ENCODE data around the gene ECSCR. TPM values are rescaled to one million over a fixed set of nuclear protein-coding genes. Genes with fewer than 3 reads are reported as not detected.
"Not testable (repeated sequence)": the region's sequence is repeated elsewhere in the genome, so short reads cannot be mapped to it uniquely, and the experiment has no call there.

ECSCR gene
- total and polyA plus RNA-seq, 10 of the 15 experiments (the other 5 are each of a cell fraction or from before 2014, with no cell fraction given), result 0.15 to 0.83 (median 0.23) TPM; not detected in 3

- ChIA-PET SMC1A (ENCODE audit: uncharacterized antibody, unreplicated experiment) (interaction anchor here (0.7 to 3.1 kb wide), 17 partner anchors 9 to 215 kb away, joined by 3 to 25 read pairs (median 5); partner anchors contain the start of genes DNAJC18 and SMIM33), RAD21 (ENCODE audit: unreplicated experiment) (interaction anchor here (1.0 to 3.0 kb wide), 12 partner anchors 11 to 232 kb away, joined by 3 to 32 read pairs (median 7); partner anchors contain the start of gene DNAJC18), POLR2A (interaction anchor here (1.1 to 2.0 kb wide), 7 partner anchors 14 to 216 kb away, joined by 3 to 10 read pairs (median 4); partner anchors contain the start of genes DNAJC18 and ECSCR), CTCF (interaction anchor here (0.8 to 4.5 kb wide), 13 partner anchors 10 to 96 kb away, joined by 3 to 32 read pairs (median 5); partner anchors contain the start of gene DNAJC18)
- Histone ChIP-seq H3K4me1 (ENCODE audit: control insufficient read depth, insufficient read depth, low read length) (peaks cover 27% of the 10 kb centered on the region), H3K9ac (ENCODE audit: control insufficient read depth, insufficient read depth, low read length) (peak overlapping the region; percentile 81), H3K4me3 (peak overlapping the region; percentile 59), H3K27ac (ENCODE audit: control insufficient read depth, insufficient read depth) (peak overlapping the region; percentile 91), H2AFZ (ENCODE audit: control insufficient read depth, low read depth, low read length) (peak overlapping the region; percentile 83), H3K4me2 (ENCODE audit: control insufficient read depth, insufficient read depth) (peak overlapping the region; percentile 94)
- in situ Hi-C loops (cut with MboI); H3K36me3 ChIP-seq (ENCODE audit: control insufficient read depth in 2 of 2, insufficient read depth in 2 of 2, low read length in 1 of 2); H3K9me3 ChIP-seq (replicated peaks; ENCODE audit: control insufficient read depth, insufficient read depth, low read length); H4K20me1 ChIP-seq (ENCODE audit: control insufficient read depth, insufficient read depth); FAIRE-seq; H3K27me3 ChIP-seq (replicated peaks in 1 of 2; ENCODE audit: control insufficient read depth in 2 of 2, insufficient read depth in 2 of 2, low read length in 1 of 2); BruUV-seq (replicated peaks); DNase-seq (ENCODE audit: low read depth, low spot score); ATAC-seq; H3K79me2 ChIP-seq (ENCODE audit: control insufficient read depth, insufficient read depth, low read length): not testable (repeated sequence)
- intact Hi-C loops (cut with micrococcal nuclease; ENCODE audit: unreplicated experiment), result loop anchor here (1.0 kb wide), 1 partner anchor 25 kb away; no protein-coding TSS in a partner anchor
- WGBS (ENCODE audit: insufficient coverage, insufficient replicate concordance, low lambda C conversion rate, missing lambda C conversion rate), result 68% methylated on average over 6 of the region's 6 CpGs
- 0 out of 2 replicates have a peak, but pooled peaks have one; percentile 4 for TF ChIP-seq MLLT1 (IDR thresholded peaks at IDR 0.05)
Measured at GRCh38 chr5:139482890-139483208, 20.3 kb upstream of the ECSCR start.

Data from GM12878 (cell line).